Tibial artery (tissue), 4 donors: Measurements from ENCODE around the gene FGD5.
"Not testable (repeated sequence)": the region's sequence is repeated elsewhere in the genome, so short reads cannot be mapped to it uniquely, and the experiment has no call there.

Experiments used
- DNase-seq, 2 donors: peaks; one replicate each; pipeline ENCODE4 v3.0.0-alpha.2; 2019
- H3K27ac ChIP-seq, 2 donors: fragments of 200-600 bp; sonication (generic) in 1 of 2; 1 replicate in 1 of 2; 2 replicates in 1 of 2; pipeline ENCODE4 v1.5.1; 2018 to 2019; ENCODE audit warnings: mild to moderate bottlenecking in 1 of 2
- H3K27me3 ChIP-seq, 2 donors: fragments of 200-600 bp; sonication (generic) in 1 of 2; one replicate each; pipeline versions ENCODE4 v1.5.1 to v1.6.0; 2016 to 2019
- H3K36me3 ChIP-seq, 3 donors: fragments of 200-600 bp; sonication (generic) in 2 of 3; one replicate each; pipeline ENCODE4 v1.5.1; 2016 to 2019; ENCODE audit warnings: mild to moderate bottlenecking in 2 of 3
- H3K4me1 ChIP-seq, 4 donors: fragments of 200-600 bp; sonication (generic) in 2 of 4; 1 replicate in 3 of 4; 2 replicates in 1 of 4; pipeline ENCODE4 v1.5.1; 2016 to 2019
- H3K4me3 ChIP-seq, 2 donors: fragments of 200-600 bp; sonication (generic) in 1 of 2; 1 replicate in 1 of 2; 2 replicates in 1 of 2; pipeline ENCODE4 v1.5.1; 2018 to 2019; ENCODE audit warnings: mild to moderate bottlenecking in 2 of 2
- H3K9me3 ChIP-seq, 3 donors: fragments of 200-600 bp; sonication (generic) in 1 of 3; one replicate each; pipeline ENCODE4 v1.5.1; 2016 to 2019
- intact Hi-C: fragments of 100-400 bp; cut with DNase I; formaldehyde crosslinking; loops from one replicate; pipeline ENCODE4 v1.15.0; 2023; ENCODE audit warnings: low total_unique reads
- TF ChIP-seq, protein P1 (sequence below), 2 experiments: fragments of 200-600 bp in 1 of 2; fragments of 450-650 bp in 1 of 2; IDR thresholded peaks; one replicate each; pipeline ENCODE4 v1.5.1; 2017 to 2019; ENCODE audit warnings: antibody characterized with exemption in 2 of 2, mild to moderate bottlenecking in 1 of 2, moderate library complexity in 1 of 2

Gene FGD5

DNA sequence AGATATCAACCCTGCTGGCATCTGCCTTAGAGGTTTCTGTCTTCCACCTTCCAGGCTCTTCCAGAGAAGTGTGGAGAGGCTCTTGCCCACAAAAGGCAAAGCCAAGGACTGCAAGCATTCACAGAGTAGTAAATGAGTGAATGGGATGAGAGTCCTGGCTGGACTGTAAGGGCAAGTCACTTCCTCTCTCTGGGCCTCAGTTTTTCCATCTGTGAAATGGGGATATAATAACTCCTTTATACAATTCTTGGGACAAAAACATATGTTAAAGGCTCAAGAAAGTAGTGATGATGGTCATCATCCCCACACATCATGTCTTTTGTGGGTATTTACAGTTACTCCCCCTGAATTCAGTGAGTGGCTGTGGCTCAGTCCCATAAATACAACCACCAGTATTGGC, 10.7 kb upstream of the FGD5 start:
- DNase-seq = no peak
- Histone ChIP-seq H3K4me3 (no peak overlapping the region), H3K27ac (no peak overlapping the region), H3K4me1 (peaks cover 0 to 16% (median 5%) of the 10 kb centered on the region in 4 donors), H3K27me3 (peaks cover 0 to 44% of the 10 kb centered on the region in 2 donors), H3K9me3 (no peaks in the 10 kb centered on the region), H3K36me3 (no peaks in the 10 kb centered on the region)
- TF ChIP-seq, protein P1, sequence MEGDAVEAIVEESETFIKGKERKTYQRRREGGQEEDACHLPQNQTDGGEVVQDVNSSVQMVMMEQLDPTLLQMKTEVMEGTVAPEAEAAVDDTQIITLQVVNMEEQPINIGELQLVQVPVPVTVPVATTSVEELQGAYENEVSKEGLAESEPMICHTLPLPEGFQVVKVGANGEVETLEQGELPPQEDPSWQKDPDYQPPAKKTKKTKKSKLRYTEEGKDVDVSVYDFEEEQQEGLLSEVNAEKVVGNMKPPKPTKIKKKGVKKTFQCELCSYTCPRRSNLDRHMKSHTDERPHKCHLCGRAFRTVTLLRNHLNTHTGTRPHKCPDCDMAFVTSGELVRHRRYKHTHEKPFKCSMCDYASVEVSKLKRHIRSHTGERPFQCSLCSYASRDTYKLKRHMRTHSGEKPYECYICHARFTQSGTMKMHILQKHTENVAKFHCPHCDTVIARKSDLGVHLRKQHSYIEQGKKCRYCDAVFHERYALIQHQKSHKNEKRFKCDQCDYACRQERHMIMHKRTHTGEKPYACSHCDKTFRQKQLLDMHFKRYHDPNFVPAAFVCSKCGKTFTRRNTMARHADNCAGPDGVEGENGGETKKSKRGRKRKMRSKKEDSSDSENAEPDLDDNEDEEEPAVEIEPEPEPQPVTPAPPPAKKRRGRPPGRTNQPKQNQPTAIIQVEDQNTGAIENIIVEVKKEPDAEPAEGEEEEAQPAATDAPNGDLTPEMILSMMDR (IDR thresholded peaks at IDR 0.05) = no peak
- intact Hi-C loops = no loop called here

DNA sequence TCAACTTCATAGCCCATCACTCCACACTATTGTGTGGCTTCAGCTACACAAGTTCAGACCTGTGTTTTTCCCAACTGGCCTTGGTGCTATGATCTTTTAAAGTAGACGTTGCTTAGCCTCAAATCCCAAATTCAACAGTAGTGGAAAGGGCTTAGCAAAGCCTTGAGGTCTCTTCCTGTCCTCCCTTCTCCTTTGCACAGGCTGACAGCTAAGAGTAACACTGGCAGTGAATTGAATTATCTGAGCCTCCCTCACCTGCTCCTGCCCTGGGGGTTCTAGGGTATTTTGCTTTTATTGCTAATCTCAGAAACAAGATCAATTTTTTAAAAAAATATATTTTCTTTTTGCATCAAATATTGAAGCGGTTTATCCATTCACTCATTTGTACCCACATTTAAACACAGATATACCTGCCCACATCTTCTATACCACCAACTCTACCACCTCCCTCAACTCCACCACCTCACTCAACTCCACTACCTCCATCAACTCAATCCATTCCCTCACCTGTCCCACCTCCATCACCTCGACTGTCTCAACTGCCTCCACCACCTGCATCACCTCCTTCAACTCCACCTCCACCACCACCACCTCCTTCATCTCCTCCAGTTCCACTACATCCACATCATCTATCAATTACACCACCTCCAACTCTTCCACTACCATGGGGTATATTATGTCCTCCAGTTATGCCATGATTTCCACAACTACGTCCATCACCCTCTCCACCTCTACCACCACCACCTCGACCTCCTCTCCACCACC, 10.1 kb upstream of the FGD5 start:
- H3K9me3 ChIP-seq = no peaks in the 10 kb centered on the region
- H3K27me3 ChIP-seq = peaks cover 0 to 44% of the 10 kb centered on the region in 2 donors
- DNase-seq = no peak
- H3K4me1 ChIP-seq = peaks cover 0 to 16% (median 5%) of the 10 kb centered on the region in 4 donors
- H3K27ac ChIP-seq = no peak overlapping the region
- TF ChIP-seq, protein P1 (IDR thresholded peaks at IDR 0.05) = no peak
- no peaks in the 10 kb centered on the region for H3K36me3 ChIP-seq
- intact Hi-C loops = no loop called here
- no peak overlapping the region for H3K4me3 ChIP-seq

DNA sequence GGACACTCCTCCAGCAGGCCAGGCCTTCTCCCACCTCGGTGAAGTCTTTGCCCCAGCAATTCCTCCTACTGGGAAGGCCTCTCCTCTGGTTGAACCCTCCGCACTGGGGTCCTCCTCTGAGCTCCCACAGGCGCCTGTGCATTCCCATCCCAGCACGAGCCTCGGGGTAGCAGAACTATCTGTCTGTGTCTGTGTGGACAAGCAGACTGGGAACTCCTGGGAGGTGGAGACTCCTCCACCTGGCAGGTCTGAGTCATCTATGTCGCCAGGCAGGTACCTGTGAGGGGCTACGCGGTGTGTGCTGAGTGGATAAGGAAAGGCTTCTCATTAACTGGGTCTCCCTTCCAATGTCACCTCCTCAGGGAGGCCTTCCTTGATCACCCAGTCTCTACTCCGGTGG, 9.2 kb upstream of the FGD5 start:
- intact Hi-C loops, H3K36me3 ChIP-seq, H3K9me3 ChIP-seq, H3K27ac ChIP-seq, DNase-seq: not testable (repeated sequence)
- Histone ChIP-seq H3K27me3 (peaks cover 0 to 44% of the 10 kb centered on the region in 2 donors), H3K4me3 (peak overlapping the region; percentile 51 to 64), H3K4me1 (peaks cover 0 to 16% (median 5%) of the 10 kb centered on the region in 4 donors)

DNA sequence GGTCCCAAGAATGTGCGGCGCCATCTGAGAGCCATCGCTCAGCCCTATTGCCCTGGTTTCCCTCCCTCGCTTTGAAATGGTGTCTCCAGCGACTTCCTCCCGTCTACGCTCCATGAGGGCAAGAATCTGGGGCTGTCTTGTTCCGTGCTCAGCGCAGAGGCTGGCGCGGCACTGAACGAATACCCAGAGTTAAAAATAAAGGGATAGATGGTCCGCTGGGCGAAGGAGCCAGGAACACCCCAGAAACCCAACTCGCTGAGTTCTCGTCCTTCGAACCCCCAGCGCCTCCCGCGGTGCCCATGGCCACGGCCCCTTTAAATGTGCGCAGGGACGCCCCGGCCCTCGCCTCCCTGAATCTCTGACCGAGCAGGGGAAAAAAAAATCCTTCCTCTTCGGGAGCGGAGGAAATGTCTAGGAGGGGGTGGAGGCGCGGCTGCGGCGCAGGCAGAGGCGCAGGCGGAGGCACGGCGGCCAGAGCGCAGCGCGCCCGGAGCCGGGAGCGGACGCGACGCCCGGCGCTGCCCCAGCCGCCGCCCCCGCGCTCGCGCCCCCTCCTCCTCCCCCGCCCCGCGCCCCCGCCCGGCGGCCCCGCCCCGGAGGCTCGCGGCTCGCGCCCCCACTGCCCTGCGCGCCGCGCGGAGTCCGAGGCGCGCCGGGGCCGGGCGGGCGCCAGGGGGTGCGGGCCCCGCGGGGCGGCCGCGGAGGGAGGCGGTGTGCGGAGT, 8.5 kb upstream of the FGD5 start:
- Histone ChIP-seq H3K27ac (peak overlapping the region in 1 of 2 donors; percentile 62), H3K9me3 (no peaks in the 10 kb centered on the region), H3K36me3 (no peaks in the 10 kb centered on the region), H3K27me3 (peaks cover 0 to 42% of the 10 kb centered on the region in 2 donors), H3K4me3 (peak overlapping the region; percentile 51 to 64), H3K4me1 (peaks cover 0 to 16% (median 5%) of the 10 kb centered on the region in 4 donors)
- DNase-seq = peak in 1 of 2 donors; percentile 45
- TF ChIP-seq, protein P1 (IDR thresholded peaks at IDR 0.05) = no peak
- intact Hi-C loops = no loop called here

DNA sequence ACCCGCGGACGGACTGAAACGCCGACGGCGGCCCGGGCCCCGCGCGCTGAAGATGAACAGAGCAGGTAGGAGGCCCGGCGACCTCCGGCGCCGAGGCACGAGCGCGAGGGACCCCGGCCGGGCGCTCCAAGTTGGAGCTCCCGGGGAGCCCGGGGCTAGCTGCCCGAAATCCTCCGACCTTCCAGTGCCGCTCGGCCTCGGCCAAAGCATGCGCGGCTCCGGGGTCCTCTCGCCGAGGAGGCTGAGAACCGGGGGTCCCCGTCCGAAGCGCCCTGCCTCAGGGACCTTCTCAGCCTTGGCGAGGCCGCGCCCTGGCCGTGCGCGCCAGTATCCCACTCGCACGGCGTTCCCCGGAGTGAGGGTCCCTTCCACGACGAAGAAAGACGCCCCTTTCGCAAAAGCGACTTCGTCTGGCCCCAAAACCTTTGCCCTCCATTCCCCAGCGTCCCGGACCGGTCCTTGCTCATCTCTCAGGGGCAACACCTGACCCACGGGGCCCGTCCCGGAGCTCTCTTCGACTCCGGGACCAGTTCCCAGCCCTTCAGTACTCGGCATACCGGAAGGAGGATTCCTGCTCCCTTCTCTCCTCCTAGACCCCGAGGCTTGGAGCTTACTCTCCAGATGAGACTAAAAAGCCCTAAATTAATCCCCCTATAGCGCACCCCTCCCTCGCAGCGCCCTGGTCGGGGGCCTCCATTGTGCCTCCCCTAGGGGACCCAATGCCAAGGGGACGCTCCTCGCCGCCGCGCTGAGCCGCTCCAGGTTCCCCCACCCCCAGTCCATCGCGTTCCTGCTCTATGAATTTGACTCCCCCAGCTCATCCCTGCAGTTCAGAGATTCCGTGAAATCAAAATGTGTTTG, 7.7 kb upstream of the FGD5 start:
- Histone ChIP-seq H3K27ac (peak overlapping the region; percentile 29 to 62), H3K27me3 (peaks cover 0 to 38% of the 10 kb centered on the region in 2 donors), H3K4me1 (peaks cover 0 to 16% (median 5%) of the 10 kb centered on the region in 4 donors), H3K4me3 (peak overlapping the region; percentile 51 to 64), H3K9me3 (no peaks in the 10 kb centered on the region), H3K36me3 (no peaks in the 10 kb centered on the region)
- DNase-seq = no peak
- intact Hi-C loops = no loop called here
- TF ChIP-seq, protein P1 (IDR thresholded peaks at IDR 0.05) = no peak
